ENCODE results near the gene MFAP1. TPM values are rescaled to one million over a fixed set of nuclear protein-coding genes. Genes with fewer than 3 reads are reported as not detected.

The MFAP1 gene
- total RNA-seq, 3 donors from 2014 or later (not counting 1 experiment from before 2014, with no cell fraction given): 10.2 to 13.3 (median 12.3) TPM

DNA sequence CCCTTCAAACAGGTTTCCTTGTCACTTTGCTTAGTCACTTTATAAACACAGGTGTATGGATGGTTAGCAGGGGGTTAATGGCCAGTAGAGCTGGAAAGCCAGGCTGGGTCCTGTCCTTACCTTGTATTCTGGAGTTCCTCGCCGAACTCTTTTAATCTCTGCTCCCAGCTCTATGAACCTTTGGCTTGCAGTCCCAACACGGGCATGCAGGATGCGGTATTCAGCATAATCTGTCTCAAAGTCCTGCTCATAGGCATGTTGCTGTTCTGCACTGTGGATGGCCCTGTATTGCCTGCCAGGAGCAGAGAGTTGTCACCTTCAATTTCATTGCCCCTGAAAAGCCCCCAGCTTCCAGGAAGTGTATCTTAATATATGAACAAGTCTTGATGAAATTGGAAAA is 50.4 kb downstream of the MFAP1 start:
- H3K27me3 Mint-ChIP-seq (ENCODE audit: low read depth in 2 of 2): no peaks in the 10 kb centered on the region
- peaks cover 27% of the 10 kb centered on the region for H3K36me3 Mint-ChIP-seq
- Histone ChIP-seq H3K27ac (ENCODE audit: low read length) (no peak overlapping the region), H3K4me1 (ENCODE audit: control insufficient read depth, insufficient read depth, low read length) (peaks cover 22% of the 10 kb centered on the region), H3K4me3 (ENCODE audit: low read length) (no peak overlapping the region), H3K9me3 (ENCODE audit: control insufficient read depth, insufficient read depth, low read length) (no peaks in the 10 kb centered on the region), H3K36me3 (ENCODE audit: control insufficient read depth, insufficient read depth, low read length) (peaks cover 42% of the 10 kb centered on the region), H3K27me3 (ENCODE audit: control insufficient read depth, insufficient read depth, low read length) (no peaks in the 10 kb centered on the region)
- no peak overlapping the region for H3K4me3 Mint-ChIP-seq
- peaks cover 9 to 20% of the 10 kb centered on the region in 2 donors for H3K4me1 Mint-ChIP-seq
- no peak for ATAC-seq
- TF ChIP-seq CTCF (IDR thresholded peaks at IDR 0.05): no peak
- 91% methylated on average over 4 of the region's 4 CpGs for WGBS (ENCODE audit: insufficient coverage)
- H3K9me3 Mint-ChIP-seq: no peaks in the 10 kb centered on the region
- H3K27ac Mint-ChIP-seq: peak overlapping the region; percentile 53 to 58
- intact Hi-C loops (cut with micrococcal nuclease): no loop called here
- DNase-seq: peak in 1 of 2 donors; percentile 16

GRCh38 chr15:43772624-43773023 is 51.9 kb downstream of the MFAP1 start:
- ATAC-seq: no peak
- Mint-ChIP-seq H3K27me3 (ENCODE audit: low read depth in 2 of 2) (no peaks in the 10 kb centered on the region), H3K36me3 (peaks cover 27% of the 10 kb centered on the region), H3K27ac (peak overlapping the region in 1 of 2 donors; percentile 56), H3K9me3 (no peaks in the 10 kb centered on the region), H3K4me3 (no peak overlapping the region), H3K4me1 (peaks cover 5 to 14% of the 10 kb centered on the region in 2 donors)
- no peak for TF ChIP-seq CTCF (IDR thresholded peaks at IDR 0.05)
- peaks cover 15% of the 10 kb centered on the region for H3K4me1 ChIP-seq (ENCODE audit: control insufficient read depth, insufficient read depth, low read length)
- H3K36me3 ChIP-seq (ENCODE audit: control insufficient read depth, insufficient read depth, low read length): peaks cover 56% of the 10 kb centered on the region
- no peak for DNase-seq
- H3K27ac ChIP-seq (ENCODE audit: low read length): no peak overlapping the region
- intact Hi-C loops (cut with micrococcal nuclease): no loop called here
- no peak overlapping the region for H3K4me3 ChIP-seq (ENCODE audit: low read length)
- H3K9me3 ChIP-seq (ENCODE audit: control insufficient read depth, insufficient read depth, low read length): no peaks in the 10 kb centered on the region
- H3K27me3 ChIP-seq (ENCODE audit: control insufficient read depth, insufficient read depth, low read length): no peaks in the 10 kb centered on the region

DNA sequence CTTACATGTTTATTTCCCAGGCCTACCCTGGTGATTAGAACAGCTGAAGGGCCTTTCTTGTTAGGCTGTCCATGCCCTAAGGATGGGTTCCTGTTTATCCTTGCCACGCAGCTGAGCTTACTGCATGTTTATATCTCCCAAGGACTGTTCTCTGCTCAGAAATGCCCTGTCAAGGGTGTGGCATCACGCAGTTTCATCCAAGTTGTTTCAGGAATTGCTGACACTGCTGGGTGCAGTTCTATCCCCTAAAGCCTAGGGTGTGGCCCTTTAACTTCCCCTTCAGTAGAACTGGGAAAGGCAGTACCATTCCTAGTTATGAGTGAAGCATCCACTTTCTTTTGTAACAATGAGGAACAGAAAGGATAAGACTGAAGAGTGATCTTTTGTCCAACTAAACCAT is 52.7 kb downstream of the MFAP1 start:
- Mint-ChIP-seq H3K4me1 (peaks cover 0 to 6% of the 10 kb centered on the region in 2 donors), H3K36me3 (peaks cover 27% of the 10 kb centered on the region), H3K9me3 (no peaks in the 10 kb centered on the region), H3K4me3 (no peak overlapping the region), H3K27ac (peak overlapping the region; percentile 45 to 56), H3K27me3 (ENCODE audit: low read depth in 2 of 2) (no peaks in the 10 kb centered on the region)
- DNase-seq (no peak), ATAC-seq (no peak)
- Histone ChIP-seq H3K36me3 (ENCODE audit: control insufficient read depth, insufficient read depth, low read length) (peaks cover 62% of the 10 kb centered on the region), H3K27me3 (ENCODE audit: control insufficient read depth, insufficient read depth, low read length) (no peaks in the 10 kb centered on the region), H3K9me3 (ENCODE audit: control insufficient read depth, insufficient read depth, low read length) (no peaks in the 10 kb centered on the region), H3K4me3 (ENCODE audit: low read length) (no peak overlapping the region), H3K4me1 (ENCODE audit: control insufficient read depth, insufficient read depth, low read length) (peaks cover 10% of the 10 kb centered on the region), H3K27ac (ENCODE audit: low read length) (no peak overlapping the region)
- 96% methylated on average over 2 of the region's 2 CpGs for WGBS (ENCODE audit: insufficient coverage)
- intact Hi-C loops (cut with micrococcal nuclease): no loop called here
- TF ChIP-seq CTCF (IDR thresholded peaks at IDR 0.05): no peak

GRCh38 chr15:43769584-43770228 is 54.8 kb downstream of the MFAP1 start:
- Histone ChIP-seq H3K9me3 (ENCODE audit: control insufficient read depth, insufficient read depth, low read length) (no peaks in the 10 kb centered on the region), H3K36me3 (ENCODE audit: control insufficient read depth, insufficient read depth, low read length) (peaks cover 83% of the 10 kb centered on the region), H3K4me1 (ENCODE audit: control insufficient read depth, insufficient read depth, low read length) (no peaks in the 10 kb centered on the region), H3K27ac (ENCODE audit: low read length) (no peak overlapping the region), H3K4me3 (ENCODE audit: low read length) (no peak overlapping the region), H3K27me3 (ENCODE audit: control insufficient read depth, insufficient read depth, low read length) (no peaks in the 10 kb centered on the region)
- H3K27me3 Mint-ChIP-seq (ENCODE audit: low read depth in 2 of 2): no peaks in the 10 kb centered on the region
- DNase-seq (peak in 1 of 2 donors; percentile 81), ATAC-seq (peak; percentile 76 to 84 (median 76))
- H3K9me3 Mint-ChIP-seq: no peaks in the 10 kb centered on the region
- peaks cover 27% of the 10 kb centered on the region for H3K36me3 Mint-ChIP-seq
- H3K4me3 Mint-ChIP-seq: no peak overlapping the region
- peak overlapping the region in 1 of 2 donors; percentile 57 for H3K27ac Mint-ChIP-seq
- intact Hi-C loops (cut with micrococcal nuclease): no loop called here
- H3K4me1 Mint-ChIP-seq: peaks cover 0 to 5% of the 10 kb centered on the region in 2 donors
- WGBS (ENCODE audit: insufficient coverage): 63% methylated on average over 3 of the region's 5 CpGs
- TF ChIP-seq CTCF (IDR thresholded peaks at IDR 0.05): peak; percentile 89
